Endometrial microvascular endothelial cells (primary cell): ENCODE measurements around the gene DTD1. TPM values are rescaled to one million over a fixed set of nuclear protein-coding genes. Genes with fewer than 3 reads are reported as not detected.

Experiments
- in situ Hi-C: cut with HindIII; loops from 2 replicates; pipeline ENCODE4 v1.10.0; 2017; ENCODE audit warnings: low sequenced_read_pairs, low pct_unique_long_range_greater_than_20kb; ENCODE audit errors: inconsistent ontology term
- total RNA-seq: library from RNA; depleted of rRNA; stranded (reverse); fragments of >200 nt; gene quantifications from one replicate; pipeline ENCODE4 v1.2.3, GENCODE V29; 2015; ENCODE audit errors: inconsistent ontology term

The DTD1 gene
- total RNA-seq, 1 donor from 2014 or later, result 69.3 TPM

DNA sequence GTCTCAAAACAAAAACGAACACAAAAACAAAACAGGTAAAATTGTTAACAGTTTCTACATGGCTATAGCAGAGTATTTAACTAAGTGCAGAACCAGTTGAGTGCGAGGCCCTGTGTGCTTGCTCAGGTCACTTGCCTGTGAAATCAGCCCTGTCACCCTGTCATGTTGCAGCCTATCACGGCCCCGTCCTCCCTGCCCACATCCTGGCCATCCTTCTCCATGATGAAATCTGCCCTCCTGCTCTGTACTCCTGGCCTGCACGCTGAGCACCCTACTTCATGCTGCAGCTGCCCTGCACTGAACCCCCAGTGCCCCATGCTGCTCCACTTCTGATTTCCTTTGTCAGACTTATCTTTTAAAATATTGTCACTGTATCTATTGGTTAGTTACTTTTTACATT is 62.4 kb downstream of the DTD1 start:
- in situ Hi-C loops, result no loop called here

- in situ Hi-C loops, result no loop called here
Observed at GRCh38 chr20:18653736-18654447, 66.0 kb downstream of the DTD1 start.

DNA sequence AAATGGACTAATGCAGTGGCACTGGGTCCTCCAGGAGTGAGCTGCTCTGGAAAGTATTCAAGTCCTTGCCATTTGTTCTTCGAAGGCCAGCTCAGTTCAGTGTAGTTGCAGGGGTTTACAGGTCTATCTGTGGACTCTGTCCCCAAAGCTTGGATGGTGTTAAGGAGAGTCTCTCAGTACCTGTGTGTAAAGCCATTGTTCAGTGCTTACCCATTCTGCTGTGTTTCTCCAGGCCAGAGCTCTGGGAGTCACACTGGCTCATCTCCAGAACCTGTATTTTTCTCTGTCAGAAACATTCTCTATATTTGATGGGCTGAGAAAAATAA is 66.6 kb downstream of the DTD1 start:
- in situ Hi-C loops, result no loop called here

DNA sequence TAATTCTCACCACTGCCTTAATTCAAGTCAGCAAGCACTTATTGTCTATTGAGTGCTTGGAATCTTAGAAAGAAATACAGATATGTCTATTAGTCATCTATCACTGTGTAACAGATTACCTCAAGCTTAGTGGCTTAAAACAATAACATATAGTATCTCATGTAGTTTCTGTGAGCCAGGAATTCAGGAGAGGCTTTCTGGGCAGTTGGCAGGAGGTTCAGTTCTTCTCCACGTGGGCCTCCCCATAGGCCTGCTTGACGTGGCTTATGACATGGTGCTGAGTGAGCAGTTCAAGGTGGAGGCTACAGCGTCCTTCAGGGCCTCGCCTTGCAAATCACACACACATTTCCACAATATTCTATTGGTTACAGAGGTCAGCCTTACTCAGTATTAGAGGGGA is 69.7 kb downstream of the DTD1 start:
- in situ Hi-C loops, result no loop called here

- in situ Hi-C loops, result no loop called here
Observed at GRCh38 chr20:18662279-18663040, 74.6 kb downstream of the DTD1 start.

DNA sequence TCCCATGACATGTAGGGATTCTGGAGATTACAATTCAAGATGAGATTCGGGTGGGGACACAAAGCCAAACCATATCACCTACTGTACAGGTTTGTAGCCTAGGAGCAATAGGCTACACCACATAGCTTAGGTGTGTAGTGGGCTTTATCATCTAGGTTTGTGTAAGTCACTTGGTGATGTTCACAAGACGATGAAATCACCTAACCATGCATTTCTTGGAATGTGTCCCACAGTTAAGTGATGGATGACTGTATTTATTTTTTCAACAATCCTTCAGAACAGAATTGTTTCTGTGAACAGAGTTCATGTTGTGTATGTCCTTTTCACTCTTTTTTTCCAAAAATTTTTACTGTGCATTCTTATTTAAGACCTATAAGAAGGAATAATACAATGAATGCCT is 76.1 kb downstream of the DTD1 start:
- in situ Hi-C loops, result no loop called here

DNA sequence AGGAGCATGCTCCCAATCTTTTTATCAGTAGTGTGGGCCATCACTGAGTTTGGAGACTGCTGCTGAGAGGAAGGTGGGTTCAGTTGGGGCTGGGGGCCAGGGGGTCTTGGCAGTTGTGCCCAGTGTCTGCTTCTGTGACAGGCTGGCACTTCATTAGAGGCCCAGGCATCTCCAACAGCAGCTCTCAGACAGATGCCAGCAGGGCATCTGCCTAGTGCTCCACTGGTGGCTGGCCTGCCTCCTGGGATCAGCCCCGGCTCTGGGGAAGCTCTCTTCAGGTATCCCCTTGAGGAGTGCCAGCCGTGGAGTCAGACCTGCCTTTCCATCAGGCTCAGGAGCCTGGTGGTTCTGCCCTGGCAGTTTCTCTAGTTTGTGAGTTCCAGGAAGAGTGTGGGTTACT is 77.3 kb downstream of the DTD1 start:
- in situ Hi-C loops, result no loop called here

- in situ Hi-C loops, result no loop called here
Observed at GRCh38 chr20:18666803-18667415, 79.1 kb downstream of the DTD1 start.

DNA sequence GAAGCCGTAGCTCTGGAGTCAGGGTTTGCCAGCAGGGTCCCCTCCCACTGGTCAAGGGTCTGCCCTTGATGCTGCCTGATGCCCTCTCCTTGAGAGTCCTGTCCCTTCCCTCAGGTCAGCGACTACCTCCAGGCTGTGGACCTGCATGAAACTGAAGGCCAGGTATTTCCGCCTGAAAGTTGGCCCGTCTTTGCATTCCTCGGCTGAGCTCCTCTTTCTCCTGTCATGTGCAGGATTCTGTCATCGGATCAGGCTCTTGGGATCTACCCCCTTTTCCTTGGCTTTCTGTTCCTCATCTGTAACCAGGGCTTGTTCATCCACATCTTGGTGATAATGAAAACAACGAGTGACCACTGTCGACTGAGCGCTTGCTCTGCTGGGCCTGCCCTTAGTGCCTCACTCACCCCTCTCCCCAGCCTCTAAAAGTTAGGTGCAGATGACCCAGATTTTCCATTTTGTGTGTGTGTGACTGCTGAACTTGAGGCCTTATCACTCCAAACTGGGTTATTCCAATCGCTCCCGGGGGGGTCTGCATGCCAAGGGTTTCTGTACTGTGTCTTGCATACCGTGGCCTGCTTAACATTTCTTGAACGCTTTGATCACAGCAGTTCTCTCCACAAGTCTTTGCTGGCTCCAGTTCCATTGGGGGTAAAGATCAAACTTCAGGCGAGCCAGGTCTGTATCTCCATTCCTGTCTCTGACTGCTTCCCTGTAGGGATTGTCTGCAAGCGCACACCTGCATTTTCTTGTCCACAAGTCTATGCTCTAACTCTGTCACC is 81.6 kb downstream of the DTD1 start:
- in situ Hi-C loops, result no loop called here

DNA sequence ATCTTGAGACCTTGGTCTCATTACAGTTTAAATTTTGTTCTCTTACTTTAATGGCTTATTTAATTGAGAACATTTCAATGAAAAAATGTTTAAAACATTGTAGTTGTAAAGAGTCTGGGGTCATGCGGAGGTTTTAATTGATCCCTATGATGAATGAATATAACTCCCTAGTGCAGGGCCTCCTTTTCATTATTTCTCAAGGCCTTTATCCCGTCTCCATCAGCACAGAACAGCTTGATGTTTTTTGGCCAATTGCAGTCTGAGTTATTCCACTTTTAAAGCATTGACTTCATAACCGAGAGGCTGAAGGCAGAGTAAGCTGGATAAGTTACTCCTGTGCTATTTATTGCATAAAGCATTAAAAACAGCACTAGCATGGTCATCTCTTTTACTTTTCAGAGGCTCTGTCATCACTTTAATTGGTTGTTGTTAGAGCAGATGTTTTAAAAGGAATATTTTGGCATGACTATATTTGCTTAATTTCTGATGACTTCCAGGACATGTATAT is 83.4 kb downstream of the DTD1 start:
- in situ Hi-C loops, result no loop called here

DNA sequence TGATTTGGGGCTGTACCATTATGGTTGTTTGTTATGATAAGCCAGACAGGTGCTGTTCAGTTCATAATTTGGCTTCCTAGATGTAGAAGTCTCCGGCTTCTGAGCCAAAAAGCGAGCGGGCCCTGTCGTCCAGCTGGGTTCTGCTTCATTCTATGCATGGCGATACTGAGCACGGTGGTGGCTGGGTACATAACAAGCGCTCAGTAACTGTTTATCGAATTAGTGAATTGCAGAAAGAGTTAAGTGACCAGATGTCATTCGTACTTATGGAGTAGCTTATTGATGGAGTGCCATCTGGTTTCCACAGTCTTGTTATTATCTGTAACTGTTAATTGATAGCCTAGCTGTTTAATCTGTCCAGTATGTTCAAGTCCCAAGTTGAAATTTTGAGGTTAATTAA is 85.0 kb downstream of the DTD1 start:
- in situ Hi-C loops, result no loop called here

DNA sequence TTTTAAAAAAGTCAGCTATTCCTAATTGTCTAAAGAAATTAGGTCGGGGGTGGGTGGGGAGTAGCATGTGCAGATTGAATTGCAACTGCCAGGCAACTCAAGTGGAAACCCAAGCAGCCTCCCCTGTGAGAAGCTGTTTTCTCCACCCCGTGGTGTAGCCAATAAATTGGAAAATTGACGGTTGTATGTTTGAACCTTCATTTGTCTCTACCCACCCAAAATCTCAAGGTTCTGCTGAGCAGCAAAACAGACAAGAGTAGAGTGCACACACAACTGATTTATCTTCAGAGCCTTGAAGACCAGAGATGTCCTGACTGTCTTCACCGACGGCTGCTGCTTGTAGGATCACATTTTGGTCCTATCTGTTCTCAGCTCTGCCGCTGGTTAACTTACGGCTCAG is 88.5 kb downstream of the DTD1 start:
- in situ Hi-C loops, result no loop called here

DNA sequence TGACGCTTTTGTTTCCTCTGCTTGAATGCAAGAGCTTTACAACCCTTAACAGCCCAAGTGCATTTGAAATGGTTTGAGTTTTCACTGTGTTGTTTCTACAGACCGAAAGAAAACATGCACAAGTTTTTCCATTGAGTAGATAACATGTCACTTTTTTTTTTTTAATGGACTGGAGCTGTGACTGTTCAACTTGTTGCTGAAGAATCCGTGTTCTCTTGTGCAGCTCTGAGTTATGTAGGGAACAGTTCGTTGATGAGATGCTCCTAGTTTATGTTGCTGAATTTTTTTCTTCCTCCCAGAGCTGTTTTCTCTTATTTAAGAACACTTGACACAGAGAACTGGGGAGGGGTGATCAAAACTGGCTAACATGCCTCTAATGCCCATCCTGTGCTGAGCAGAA is 89.3 kb downstream of the DTD1 start:
- in situ Hi-C loops, result no loop called here

GRCh38 chr20:18678549-18679419 is 90.9 kb downstream of the DTD1 start:
- in situ Hi-C loops, result no loop called here

- in situ Hi-C loops, result no loop called here
Observed at GRCh38 chr20:18683839-18684238, 96.0 kb downstream of the DTD1 start.

DNA sequence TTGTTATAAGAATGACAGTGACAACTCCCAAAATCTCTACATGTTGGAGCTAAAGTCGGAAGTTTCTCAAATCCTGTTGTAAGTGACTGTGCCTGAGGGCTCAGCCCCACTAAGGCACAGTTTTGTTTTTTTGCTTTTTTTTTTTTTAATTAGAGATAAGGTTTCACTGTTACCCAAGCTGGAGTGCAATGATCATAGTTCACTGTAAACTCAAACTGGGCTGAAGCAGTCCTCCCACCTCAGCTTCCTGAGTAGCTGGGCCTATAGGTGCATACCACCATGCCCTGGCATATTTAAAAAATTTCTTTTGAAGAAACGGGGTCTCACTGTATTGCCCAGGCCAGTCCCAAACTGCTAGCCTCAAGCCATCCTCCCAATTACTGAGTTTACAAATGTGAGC is 96.9 kb downstream of the DTD1 start:
- in situ Hi-C loops, result no loop called here

- in situ Hi-C loops, result no loop called here
Observed at GRCh38 chr20:18685406-18685805, 97.6 kb downstream of the DTD1 start.

DNA sequence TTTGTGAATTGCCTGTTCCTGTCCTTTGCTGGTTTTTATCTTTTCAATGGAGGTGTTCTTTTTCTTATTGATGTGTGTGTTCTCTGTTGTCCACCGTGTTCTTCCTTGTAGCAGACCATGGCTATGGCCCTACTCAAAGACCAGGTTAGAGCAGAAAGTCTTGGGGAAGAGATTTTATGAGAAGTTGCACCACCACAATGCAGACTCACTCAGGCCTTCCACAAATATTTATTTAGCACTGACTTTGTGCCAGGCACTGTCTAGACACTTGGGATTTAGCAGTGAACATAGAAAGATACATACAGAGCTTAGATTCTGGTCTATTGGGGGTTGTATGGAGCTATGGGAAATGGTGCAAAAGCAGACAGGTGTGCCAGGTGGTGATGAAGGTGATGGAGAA is 98.8 kb downstream of the DTD1 start:
- in situ Hi-C loops, result no loop called here

GRCh38 chr20:18688676-18689075 is 100.8 kb downstream of the DTD1 start:
- in situ Hi-C loops, result no loop called here
